ENCODE data around the gene FHIT.

- TF ChIP-seq CTCF (IDR thresholded peaks at IDR 0.05; ENCODE audit: poor library complexity) (no peak), EZH2 (IDR thresholded peaks at IDR 0.05; ENCODE audit: borderline replicate concordance) (no peak)
Observed at GRCh38 chr3:60316121-60316797, 935.0 kb downstream of the FHIT start.

Data from hepatocyte (in vitro differentiated cells).